Neuronal stem cell (in vitro differentiated cells): ENCODE results near the gene QSOX1.

Source experiments
- DNase-seq: peaks from one replicate; pipeline ENCODE4 v3.0.0-alpha.2; 2013; ENCODE audit warnings: low spot score
- H2AFZ ChIP-seq: one replicate; pipeline ENCODE4 v1.6.1; 2013; ENCODE audit warnings: mild to moderate bottlenecking, low read length, inconsistent platforms
- H2AK5ac ChIP-seq: 2 replicates; pipeline ENCODE4 v1.6.1; 2013; ENCODE audit warnings: low read depth, mild to moderate bottlenecking, inconsistent platforms, low read length, moderate library complexity, mixed read lengths
- H2BK120ac ChIP-seq: 2 replicates; pipeline ENCODE4 v1.6.1; 2013; ENCODE audit warnings: low read depth, mild to moderate bottlenecking, inconsistent platforms, low read length, moderate library complexity, mixed read lengths
- H2BK12ac ChIP-seq: one replicate; pipeline ENCODE4 v1.6.1; 2013; ENCODE audit warnings: low read length, inconsistent platforms
- H2BK15ac ChIP-seq: 2 replicates; pipeline ENCODE4 v1.6.1; 2013; ENCODE audit warnings: mild to moderate bottlenecking, low read length, inconsistent platforms, mixed read lengths
- H2BK5ac ChIP-seq: one replicate; pipeline ENCODE4 v1.6.1; 2013; ENCODE audit warnings: inconsistent platforms, mild to moderate bottlenecking, low read length, moderate library complexity
- H3K14ac ChIP-seq: one replicate; pipeline ENCODE4 v1.6.1; 2013; ENCODE audit warnings: low read length, inconsistent platforms
- H3K18ac ChIP-seq: 2 replicates; pipeline ENCODE4 v1.6.1; 2013; ENCODE audit warnings: low read length, inconsistent platforms
- H3K23ac ChIP-seq: 2 replicates; pipeline ENCODE4 v1.6.1; 2013; ENCODE audit warnings: low read depth, mild to moderate bottlenecking, mixed read lengths, low read length, inconsistent platforms; ENCODE audit not compliant: poor library complexity
- H3K27ac ChIP-seq: replicated peaks from 3 replicates; pipeline ENCODE4 v1.5.1; 2013; ENCODE audit warnings: low read length, inconsistent platforms
- H3K27me3 ChIP-seq, 3 experiments: 2 replicates each; pipeline ENCODE4 v1.6.1; 2013; ENCODE audit warnings: low read length in 3 of 3, mild to moderate bottlenecking in 2 of 3, inconsistent platforms in 1 of 3, low read depth in 1 of 3, mixed read lengths in 1 of 3, moderate library complexity in 1 of 3; ENCODE audit not compliant: control insufficient read depth in 3 of 3, insufficient read depth in 3 of 3
- H3K36me3 ChIP-seq, 2 donors: replicated peaks in 1 of 2; 2 replicates each; pipeline ENCODE4 v1.6.1; 2013; ENCODE audit warnings: low read length in 2 of 2; ENCODE audit not compliant: control insufficient read depth in 2 of 2, insufficient read depth in 2 of 2
- H3K4ac ChIP-seq: 2 replicates; pipeline ENCODE4 v1.6.1; 2013; ENCODE audit warnings: inconsistent platforms, mild to moderate bottlenecking, low read length, moderate library complexity
- H3K4me1 ChIP-seq, 2 donors: 1 replicate in 1 of 2; 2 replicates in 1 of 2; pipeline ENCODE4 v1.6.1; 2013; ENCODE audit warnings: low read length in 2 of 2, low read depth in 1 of 2; ENCODE audit not compliant: control insufficient read depth in 2 of 2, insufficient read depth in 1 of 2
- H3K4me2 ChIP-seq: one replicate; pipeline ENCODE4 v1.6.1; 2013; ENCODE audit warnings: mild to moderate bottlenecking, low read length, inconsistent platforms; ENCODE audit not compliant: insufficient read depth, poor library complexity, severe bottlenecking
- H3K4me3 ChIP-seq, 2 donors: 2 replicates each; pipeline ENCODE4 v1.5.1; 2013; ENCODE audit warnings: low read length in 2 of 2, mild to moderate bottlenecking in 2 of 2, inconsistent platforms in 1 of 2, moderate library complexity in 1 of 2
- H3K79me1 ChIP-seq: one replicate; pipeline ENCODE4 v1.6.1; 2013; ENCODE audit warnings: low read depth, mild to moderate bottlenecking, inconsistent platforms, low read length, moderate library complexity
- H3K9ac ChIP-seq: one replicate; pipeline ENCODE4 v1.6.1; 2013; ENCODE audit warnings: mild to moderate bottlenecking, low read depth, low read length, inconsistent platforms; ENCODE audit not compliant: poor library complexity
- H3K9me3 ChIP-seq, 2 donors: replicated peaks in 1 of 2; 2 replicates each; pipeline versions ENCODE3 to v1.6.1; 2013; ENCODE audit warnings: low read length in 2 of 2, mild to moderate bottlenecking in 2 of 2, inconsistent platforms in 1 of 2, low read depth in 1 of 2, mixed read lengths in 1 of 2, moderate library complexity in 1 of 2; ENCODE audit not compliant: control insufficient read depth in 2 of 2, insufficient read depth in 1 of 2
- H4K8ac ChIP-seq: one replicate; pipeline ENCODE4 v1.6.1; 2013; ENCODE audit warnings: low read depth, mild to moderate bottlenecking, inconsistent platforms, low read length, moderate library complexity
- H4K91ac ChIP-seq: one replicate; pipeline ENCODE4 v1.6.1; 2013; ENCODE audit warnings: low read length, low read depth, mild to moderate bottlenecking, inconsistent platforms; ENCODE audit not compliant: poor library complexity
- WGBS, 2 donors: extraction: QIAGEN DNeasy Blood & Tissue Kit; methylation state at CpG; one replicate each; pipeline ENCODE4 v1.1.7; 2013; ENCODE audit warnings: missing lambda C conversion rate in 2 of 2, mixed read lengths in 1 of 2; ENCODE audit not compliant: insufficient read length in 2 of 2, insufficient replicate concordance in 1 of 2; ENCODE audit errors: extremely low coverage in 2 of 2; 5-methylcytosine and 5-hydroxymethylcytosine counted together

Gene QSOX1

DNA sequence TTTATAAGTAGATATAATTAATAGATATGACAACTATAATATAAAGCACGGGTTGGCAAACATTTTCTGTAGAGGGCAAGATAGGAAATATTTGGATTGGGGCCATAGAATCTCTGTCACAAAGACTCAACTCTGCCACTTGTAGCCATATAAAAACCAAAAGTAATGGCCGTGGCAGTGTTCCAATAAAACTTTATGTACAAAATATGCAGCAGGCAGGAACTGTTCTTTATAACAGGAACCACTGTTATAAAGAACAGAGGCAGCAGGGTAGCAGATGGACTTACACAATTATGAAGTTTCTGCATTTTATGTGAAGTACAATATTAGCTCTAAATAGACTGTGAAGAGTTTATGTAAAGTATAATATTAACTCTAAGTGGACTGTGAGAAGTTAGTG, 16.9 kb upstream of the QSOX1 start:
- H3K4me3 ChIP-seq = no peak overlapping the region
- H2BK5ac ChIP-seq = no peak overlapping the region
- H3K9me3 ChIP-seq = no peaks in the 10 kb centered on the region

DNA sequence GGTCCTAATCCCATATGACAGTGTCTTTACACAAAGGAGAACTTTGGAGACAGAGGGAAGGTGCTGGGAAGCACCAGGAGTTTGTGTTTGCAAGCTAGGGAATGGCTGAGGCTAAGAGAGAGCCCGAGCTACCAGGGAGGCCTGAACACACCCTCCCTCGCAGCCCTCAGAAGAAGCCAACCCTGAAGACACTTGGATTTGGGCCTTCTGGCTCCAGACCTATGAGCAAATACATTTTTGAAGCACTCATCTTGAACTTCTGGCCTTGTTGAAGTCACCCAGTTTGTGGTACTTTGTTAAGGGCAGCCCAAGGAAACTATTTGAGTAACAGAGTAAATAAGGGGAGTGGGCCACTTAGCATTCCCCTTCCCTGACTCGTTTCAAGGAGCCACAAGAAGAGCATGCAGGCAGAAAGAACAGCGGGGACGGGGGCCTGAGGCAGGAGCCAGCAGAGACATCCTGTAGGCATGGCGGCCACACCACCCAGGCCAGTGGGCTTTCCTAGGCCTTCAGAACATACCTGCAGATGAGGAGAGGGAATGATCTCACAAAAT, 13.2 kb upstream of the QSOX1 start:
- no peak overlapping the region for H2BK120ac ChIP-seq
- no peak overlapping the region for H2BK15ac ChIP-seq
- H3K23ac ChIP-seq = no peak overlapping the region
- H3K9ac ChIP-seq = no peak overlapping the region
- no peak for DNase-seq
- WGBS, 2 donors = no CpG with 5 or more reads among the region's 6 CpGs
- no peak overlapping the region for H3K14ac ChIP-seq
- H3K4me2 ChIP-seq = no peak overlapping the region
- H3K79me1 ChIP-seq = no peaks in the 10 kb centered on the region
- no peak overlapping the region for H2BK12ac ChIP-seq
- H2AK5ac ChIP-seq = no peak overlapping the region
- no peak overlapping the region for H4K8ac ChIP-seq
- H3K9me3 ChIP-seq = no peaks in the 10 kb centered on the region
- no peak overlapping the region for H3K18ac ChIP-seq
- H4K91ac ChIP-seq = no peak overlapping the region
- H3K27me3 ChIP-seq = peaks cover 0 to 3% (median 0%) of the 10 kb centered on the region in 3 experiments
- H3K27ac ChIP-seq = no peak overlapping the region
- no peaks in the 10 kb centered on the region for H3K36me3 ChIP-seq
- peaks cover 0 to 2% of the 10 kb centered on the region in 2 donors for H3K4me1 ChIP-seq
- no peak overlapping the region for H2BK5ac ChIP-seq
- no peak overlapping the region for H3K4me3 ChIP-seq
- no peak overlapping the region for H3K4ac ChIP-seq
- H2AFZ ChIP-seq = peak overlapping the region; percentile 58

More for the DNA sequence above, 16.9 kb upstream of the QSOX1 start:
- Histone ChIP-seq H3K27me3 (peaks cover 0 to 4% (median 0%) of the 10 kb centered on the region in 3 experiments), H3K4ac (no peak overlapping the region), H4K91ac (no peak overlapping the region), H2BK12ac (no peak overlapping the region), H4K8ac (no peak overlapping the region), H2BK15ac (no peak overlapping the region), H3K23ac (no peak overlapping the region), H3K18ac (no peak overlapping the region), H3K4me1 (no peaks in the 10 kb centered on the region), H3K27ac (no peak overlapping the region), H3K9ac (no peak overlapping the region), H3K4me2 (no peak overlapping the region), H3K36me3 (no peaks in the 10 kb centered on the region), H3K14ac (no peak overlapping the region), H3K79me1 (no peaks in the 10 kb centered on the region), H2AK5ac (no peak overlapping the region), H2AFZ (no peak overlapping the region), H2BK120ac (no peak overlapping the region)
- no CpG with 5 or more reads among the region's 2 CpGs for WGBS, 2 donors
- no peak for DNase-seq

DNA sequence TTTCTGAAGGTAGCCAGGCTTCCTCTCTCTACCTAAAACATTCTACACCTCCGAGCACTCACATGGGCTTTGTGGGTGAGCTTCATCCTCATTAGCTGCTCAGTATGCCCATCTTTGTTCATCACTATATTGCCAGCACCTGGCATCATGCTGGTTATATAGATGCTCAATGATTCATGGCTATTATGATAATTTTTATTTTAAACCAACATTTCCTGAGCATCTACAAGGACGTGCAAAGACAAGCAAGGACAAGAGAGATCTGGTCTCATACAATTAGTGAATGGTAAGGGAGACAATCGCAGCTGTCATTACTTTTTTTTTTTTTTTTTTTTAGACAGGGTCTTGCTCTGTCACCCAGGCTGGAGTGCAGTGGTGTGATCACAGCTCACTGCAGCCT, 11.3 kb upstream of the QSOX1 start:
- Histone ChIP-seq H3K4ac (no peak overlapping the region), H2BK15ac (no peak overlapping the region), H4K8ac (no peak overlapping the region), H2AFZ (no peak overlapping the region), H3K14ac (no peak overlapping the region), H3K79me1 (no peaks in the 10 kb centered on the region), H3K18ac (no peak overlapping the region), H3K23ac (no peak overlapping the region), H3K36me3 (no peaks in the 10 kb centered on the region), H3K27me3 (peaks cover 0 to 3% (median 0%) of the 10 kb centered on the region in 3 experiments), H2BK12ac (no peak overlapping the region), H2BK120ac (no peak overlapping the region), H4K91ac (no peak overlapping the region), H2AK5ac (no peak overlapping the region), H3K9me3 (no peaks in the 10 kb centered on the region), H3K4me1 (peaks cover 0 to 2% of the 10 kb centered on the region in 2 donors), H3K4me2 (no peak overlapping the region), H3K9ac (no peak overlapping the region), H2BK5ac (no peak overlapping the region), H3K4me3 (no peak overlapping the region), H3K27ac (no peak overlapping the region)
- DNase-seq = no peak
- no CpG with 5 or more reads among the region's 3 CpGs for WGBS, 2 donors

DNA sequence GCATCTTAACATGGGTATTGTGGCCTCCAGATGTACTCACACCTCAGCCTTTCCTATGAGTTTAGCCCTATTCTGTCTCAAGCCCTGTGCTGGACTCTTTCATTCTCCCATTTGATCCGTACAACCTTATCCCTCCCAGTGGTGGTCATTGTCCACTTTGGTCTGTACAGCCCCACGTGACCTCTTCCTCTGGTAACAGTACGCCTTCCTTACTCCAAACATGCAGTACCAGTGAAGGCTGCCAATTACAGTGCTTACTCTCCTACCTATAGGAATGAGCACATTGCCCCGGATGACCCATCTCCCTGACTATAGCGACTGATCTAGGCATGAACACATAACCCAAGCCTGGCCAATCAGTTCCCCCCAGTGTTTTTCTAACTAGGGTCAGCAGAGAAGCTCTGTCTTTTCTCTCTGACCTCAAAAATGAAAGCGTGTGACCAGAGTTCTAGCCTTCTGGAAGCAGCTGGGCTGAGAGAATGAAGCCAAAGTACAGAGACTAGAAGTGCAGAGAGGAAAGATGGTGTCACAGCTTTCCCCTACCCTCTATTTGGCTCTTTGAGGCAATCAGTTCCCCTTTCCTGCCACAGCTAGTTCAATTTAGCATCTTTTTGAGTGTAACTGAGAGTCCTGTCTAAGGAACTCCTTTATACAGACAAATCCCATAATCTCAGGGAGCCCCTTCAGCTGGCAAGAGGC, 9.9 kb upstream of the QSOX1 start:
- H3K18ac ChIP-seq = no peak overlapping the region
- H3K4ac ChIP-seq = no peak overlapping the region
- H3K27me3 ChIP-seq = peaks cover 0 to 7% (median 0%) of the 10 kb centered on the region in 3 experiments
- H2BK5ac ChIP-seq = no peak overlapping the region
- no peak overlapping the region for H3K9ac ChIP-seq
- no peak overlapping the region for H3K4me3 ChIP-seq
- H2AFZ ChIP-seq = peak overlapping the region; percentile 81
- H4K8ac ChIP-seq = no peak overlapping the region
- no peak overlapping the region for H3K14ac ChIP-seq
- H3K23ac ChIP-seq = no peak overlapping the region
- H4K91ac ChIP-seq = no peak overlapping the region
- H3K4me2 ChIP-seq = no peak overlapping the region
- no peaks in the 10 kb centered on the region for H3K9me3 ChIP-seq
- H3K27ac ChIP-seq = no peak overlapping the region
- no peak overlapping the region for H2AK5ac ChIP-seq
- no peak for DNase-seq
- no CpG with 5 or more reads among the region's 6 CpGs for WGBS, 2 donors
- H3K79me1 ChIP-seq = no peaks in the 10 kb centered on the region
- H2BK120ac ChIP-seq = no peak overlapping the region
- peaks cover 0 to 2% of the 10 kb centered on the region in 2 donors for H3K4me1 ChIP-seq
- no peak overlapping the region for H2BK15ac ChIP-seq
- H3K36me3 ChIP-seq = no peaks in the 10 kb centered on the region
- no peak overlapping the region for H2BK12ac ChIP-seq
